ENCODE data around the gene PIGM. TPM values are rescaled to one million over a fixed set of nuclear protein-coding genes. Genes with fewer than 3 reads are reported as not detected.

The PIGM gene
- total RNA-seq, 1 donor from 2014 or later = 7.7 TPM

DNA sequence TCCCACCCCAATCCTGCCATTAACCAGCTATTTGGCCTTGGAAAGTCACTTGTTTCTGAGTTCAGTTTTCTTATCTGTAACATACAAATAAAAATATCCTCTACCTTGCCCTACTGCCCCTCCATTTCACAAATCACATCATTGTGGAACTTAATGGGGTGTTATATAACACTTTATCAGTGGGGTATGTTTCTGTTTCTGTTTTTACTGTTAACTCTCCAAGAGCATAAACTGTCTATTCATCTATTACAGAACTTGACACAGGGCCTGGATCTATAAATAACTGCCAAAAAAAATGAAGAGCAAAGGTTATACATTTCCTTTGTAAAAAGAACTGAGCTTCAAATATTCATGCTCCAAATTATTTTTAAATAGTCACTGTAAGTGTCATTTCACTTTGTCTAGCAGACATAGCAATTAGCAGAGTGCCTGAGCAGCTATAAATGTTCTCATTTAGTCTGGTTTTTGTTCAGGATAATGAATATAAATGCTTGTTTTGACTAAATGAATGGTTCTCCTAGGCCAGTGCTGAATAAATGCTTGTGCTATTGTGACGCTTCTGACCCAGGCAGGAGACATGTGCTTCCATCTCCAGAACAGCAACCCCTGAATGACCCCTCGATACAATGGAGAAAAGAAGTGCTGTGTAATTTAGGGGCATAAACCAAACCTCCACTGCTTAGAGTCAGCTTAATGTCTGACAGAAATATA is 7.4 kb downstream of the PIGM start:
- FAIRE-seq = no peak
- DNase-seq (ENCODE audit: low spot score in 2 of 2) = peak in 1 of 2 donors; percentile 33

DNA sequence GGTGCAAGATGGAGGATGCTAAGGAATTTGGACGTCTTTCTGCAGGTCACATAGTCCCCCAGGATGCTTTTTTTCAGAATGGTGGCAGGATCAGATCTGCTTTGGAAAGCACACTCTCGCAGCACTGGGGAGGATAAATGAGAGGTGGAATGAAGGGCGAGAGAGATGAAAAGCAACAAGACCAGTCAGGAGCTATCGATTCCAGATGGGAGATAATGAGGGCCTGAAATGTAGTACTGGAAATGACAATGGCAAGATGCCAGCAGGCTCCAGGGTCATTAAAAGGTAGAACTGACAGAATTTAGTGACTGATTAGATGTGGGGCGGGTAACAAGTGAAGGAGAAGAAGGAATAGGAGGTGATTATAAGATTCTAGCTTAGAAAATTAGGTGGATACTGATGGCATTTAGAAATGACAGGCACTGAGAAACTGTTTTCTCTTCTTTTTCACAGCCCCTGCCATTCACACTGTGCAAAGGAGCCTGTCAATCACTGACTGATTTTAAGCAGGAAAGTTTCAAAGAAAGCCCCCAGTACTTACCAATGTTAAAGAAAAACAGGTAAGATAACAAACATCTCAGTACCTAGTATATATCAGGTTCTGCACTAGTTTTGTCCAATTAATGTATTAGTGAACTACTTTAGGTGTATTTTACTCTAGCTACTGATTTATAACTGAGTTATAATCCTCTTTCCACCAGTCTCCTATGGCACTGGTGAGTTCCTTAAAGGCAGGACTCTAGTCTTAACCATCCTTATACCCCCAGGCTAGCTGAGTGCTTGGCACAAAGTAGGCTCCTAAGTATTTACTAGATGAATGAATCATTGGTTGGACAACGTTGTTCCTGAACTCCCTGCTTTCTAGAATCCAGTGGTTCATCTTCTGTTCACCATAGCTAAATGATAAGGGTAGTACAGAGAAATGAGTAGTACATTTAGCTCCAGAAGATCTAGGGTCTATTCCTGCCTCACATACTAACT is 9.2 kb downstream of the PIGM start:
- FAIRE-seq = no peak
- DNase-seq (ENCODE audit: low spot score in 2 of 2) = no peak

DNA sequence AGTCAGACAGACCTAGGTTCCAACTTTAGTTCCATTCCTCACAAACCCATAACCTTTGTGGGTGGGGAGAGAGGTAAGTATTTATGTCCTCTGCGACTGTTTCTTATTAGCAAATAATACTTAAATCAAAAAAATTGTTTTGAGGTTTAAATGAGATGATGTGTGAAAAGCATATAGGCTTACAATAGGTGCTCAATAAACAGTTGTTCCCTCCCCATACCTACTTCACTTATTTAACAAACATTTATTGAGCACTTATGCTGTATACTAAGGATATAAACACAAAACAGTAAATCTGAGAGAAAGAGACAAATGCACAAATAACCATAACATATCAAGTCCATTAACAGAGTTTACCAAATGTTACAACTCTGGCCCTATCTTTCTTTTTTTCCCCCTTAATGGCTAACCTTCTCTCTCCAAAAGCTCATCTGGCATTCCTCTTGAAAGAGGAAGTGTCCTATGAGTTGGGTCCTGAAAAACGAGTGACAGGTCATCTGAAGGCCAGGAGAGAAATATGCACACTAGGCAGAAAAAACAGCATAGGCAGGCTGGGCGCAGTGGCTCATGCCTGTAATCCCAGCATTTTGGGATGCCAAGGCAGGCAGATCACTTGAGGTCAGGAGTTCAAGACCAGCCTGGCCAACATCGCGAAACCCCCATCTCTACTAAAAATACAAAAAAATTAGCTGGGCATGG is 10.3 kb downstream of the PIGM start:
- no peak for FAIRE-seq
- DNase-seq (ENCODE audit: low spot score in 2 of 2) = no peak

DNA sequence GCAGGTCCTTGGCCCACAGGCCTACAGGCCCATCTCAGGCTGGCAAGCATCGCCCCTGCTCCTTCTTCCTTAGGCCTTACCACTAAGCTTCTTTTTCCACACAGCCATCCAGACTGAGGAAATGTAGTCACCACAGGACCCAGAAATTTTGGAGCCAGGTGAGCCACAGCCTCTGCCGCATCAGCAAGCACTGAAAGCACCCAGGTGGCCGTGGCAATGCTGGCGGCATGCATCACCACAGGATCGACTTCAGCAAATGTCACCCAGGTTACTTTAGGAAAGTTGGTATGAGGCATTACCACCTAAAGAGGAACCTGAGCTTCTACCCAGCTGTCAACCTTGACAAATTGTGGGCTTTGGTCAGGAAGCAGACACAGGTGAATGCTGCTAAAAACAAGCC is 11.6 kb downstream of the PIGM start:
- DNase-seq (ENCODE audit: low spot score in 2 of 2) (no peak), FAIRE-seq (no peak)

DNA sequence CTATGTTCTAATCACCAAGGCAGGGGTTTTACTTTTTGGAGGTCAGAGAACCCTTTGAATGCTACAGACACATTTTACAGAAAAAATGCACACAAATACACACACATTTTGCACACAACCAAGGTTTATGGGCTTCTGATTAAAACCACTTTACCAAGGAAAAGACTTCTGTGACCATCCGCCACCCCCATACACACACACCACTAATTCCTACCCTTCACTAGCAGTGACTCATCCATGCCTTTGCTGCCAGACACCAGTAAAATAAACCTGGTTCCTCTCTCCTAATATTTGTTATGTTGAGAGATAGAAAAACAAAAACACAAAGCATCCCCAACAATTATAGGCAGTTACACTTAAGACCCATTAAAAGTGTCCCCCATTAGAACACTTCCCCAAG is 12.9 kb downstream of the PIGM start:
- no peak for FAIRE-seq

DNA sequence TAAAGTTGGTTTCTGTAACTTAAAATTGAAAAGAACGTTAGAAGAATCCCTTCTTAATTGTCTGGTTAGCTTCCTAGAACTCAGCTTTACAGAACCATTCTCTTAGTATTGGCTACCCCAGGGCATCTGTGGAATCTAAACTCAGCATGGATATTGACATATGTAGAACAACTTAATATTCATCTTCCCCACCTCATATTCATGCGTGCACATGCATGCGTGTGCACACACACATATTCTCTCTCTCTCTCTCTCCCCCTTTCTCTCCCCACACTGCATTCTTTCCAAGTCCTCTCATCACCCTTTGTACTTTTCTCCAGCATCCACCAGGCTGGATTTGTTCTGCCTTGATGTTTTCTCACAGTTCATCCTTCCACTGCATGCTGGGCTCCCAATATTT is 13.4 kb downstream of the PIGM start:
- FAIRE-seq (no peak), DNase-seq (ENCODE audit: low spot score in 2 of 2) (no peak)

More for the DNA sequence above, 12.9 kb downstream of the PIGM start:
- no peak for DNase-seq (ENCODE audit: low spot score in 2 of 2)

DNA sequence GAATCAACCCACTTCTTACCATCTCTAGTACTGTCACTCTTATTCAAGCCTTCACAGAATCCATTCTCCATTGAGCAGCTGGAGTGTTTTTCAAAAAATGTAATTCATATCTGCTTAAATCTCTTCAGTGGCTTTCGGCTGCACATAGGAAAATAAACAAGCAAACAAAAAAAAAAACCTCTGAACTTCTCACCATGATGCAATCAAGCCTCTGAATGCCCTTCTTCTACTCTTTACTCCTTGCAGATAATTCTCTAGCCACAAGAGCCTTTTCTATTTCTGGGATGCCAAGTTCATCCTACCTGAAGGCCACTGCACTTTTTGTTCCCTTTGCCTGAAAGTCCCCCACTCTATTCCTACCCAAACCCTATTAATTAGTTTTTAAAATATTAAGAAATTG is 14.2 kb downstream of the PIGM start:
- FAIRE-seq = no peak

DNA sequence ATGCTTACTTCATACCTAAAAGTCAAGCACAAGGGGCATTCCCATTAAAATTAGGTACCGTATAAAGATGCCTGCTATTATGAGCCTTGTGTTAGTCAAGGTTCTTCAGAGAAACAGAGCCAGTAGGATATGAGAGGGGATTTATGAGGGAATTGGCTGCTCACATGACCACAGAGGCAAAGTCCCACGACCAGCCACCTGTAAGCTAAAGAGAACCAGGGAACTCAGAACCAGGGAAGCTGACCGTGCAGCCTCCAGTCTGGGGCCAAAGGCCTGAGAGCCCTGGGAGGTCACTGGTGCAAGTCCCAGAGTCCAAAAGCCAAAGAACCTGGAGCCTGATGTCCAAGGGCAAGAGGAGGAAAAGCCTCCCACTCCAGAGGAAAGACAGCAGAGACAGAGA is 20.0 kb downstream of the PIGM start:
- no peak for DNase-seq (ENCODE audit: low spot score in 2 of 2)
- no peak for FAIRE-seq

More for the DNA sequence above, 14.2 kb downstream of the PIGM start:
- DNase-seq (ENCODE audit: low spot score in 2 of 2) = no peak

DNA sequence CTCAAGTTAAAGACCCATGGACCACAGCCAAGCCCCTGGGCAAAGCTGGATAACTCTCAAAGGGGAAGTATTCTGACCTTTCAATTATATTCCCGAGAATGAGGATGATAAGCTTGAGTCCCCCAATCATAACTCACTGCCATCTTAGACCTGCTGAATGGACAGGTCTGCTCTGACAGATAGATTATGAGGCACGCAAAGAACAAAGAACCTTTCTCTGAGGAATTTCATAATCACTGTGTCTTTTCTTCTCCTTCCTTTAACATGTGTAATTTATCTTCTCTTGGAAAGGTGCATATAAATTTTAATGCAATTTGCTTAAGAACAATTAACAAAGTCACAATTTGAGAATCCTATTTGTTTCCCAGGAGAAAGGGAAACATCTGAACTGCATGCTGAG is 22.0 kb downstream of the PIGM start:
- FAIRE-seq (no peak), DNase-seq (ENCODE audit: low spot score in 2 of 2) (no peak)

DNA sequence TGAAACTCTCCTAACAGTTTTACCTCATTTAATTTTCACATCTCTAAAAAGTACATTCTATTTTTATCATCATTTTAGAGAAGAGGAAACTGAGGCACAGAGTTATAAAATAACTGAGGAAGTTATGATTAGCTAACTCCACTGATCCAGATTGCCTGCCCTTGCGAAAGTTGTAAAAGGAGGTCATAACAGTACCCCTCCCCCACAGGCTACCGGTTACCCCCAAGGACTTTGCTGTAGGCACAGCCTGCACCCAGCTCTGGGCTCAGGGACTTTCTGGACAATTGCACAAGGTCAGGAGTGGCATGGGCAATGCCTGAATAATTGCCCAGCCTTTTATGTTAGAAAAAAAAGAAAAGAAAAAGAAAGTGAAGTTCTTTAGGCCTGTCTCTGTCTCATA is 22.7 kb downstream of the PIGM start:
- FAIRE-seq = no peak
- no peak for DNase-seq (ENCODE audit: low spot score in 2 of 2)

DNA sequence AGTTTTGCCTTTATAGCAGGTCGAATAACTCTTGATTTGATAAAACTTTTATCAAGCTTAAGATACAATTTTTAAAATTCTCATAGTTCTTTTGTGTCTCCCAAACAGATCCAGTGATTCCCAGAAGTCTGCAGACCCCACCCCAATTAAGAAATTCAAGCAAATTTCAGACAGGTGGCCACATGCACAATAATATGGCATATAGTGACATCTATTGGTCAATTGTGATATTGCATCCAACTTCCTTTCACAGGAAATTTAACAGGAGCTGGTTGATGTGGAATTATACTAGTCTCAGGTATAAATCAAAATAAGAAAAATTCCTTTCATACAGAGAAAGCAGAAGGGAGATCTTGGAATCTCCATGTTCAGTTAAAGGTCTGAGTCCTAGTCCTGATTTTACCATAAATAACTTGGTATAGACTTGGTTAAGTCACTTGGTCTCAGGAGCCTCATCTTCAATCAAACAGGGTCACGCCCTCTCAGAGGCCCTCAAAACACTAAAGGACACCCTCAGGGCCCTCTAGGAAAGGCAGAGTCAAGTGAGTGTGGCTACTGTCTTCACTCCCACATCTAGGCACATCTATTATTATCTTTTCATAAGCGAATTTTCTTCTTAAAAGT is 24.1 kb downstream of the PIGM start:
- FAIRE-seq = peak; percentile 47
- peak in 1 of 2 donors; percentile 21 for DNase-seq (ENCODE audit: low spot score in 2 of 2)

DNA sequence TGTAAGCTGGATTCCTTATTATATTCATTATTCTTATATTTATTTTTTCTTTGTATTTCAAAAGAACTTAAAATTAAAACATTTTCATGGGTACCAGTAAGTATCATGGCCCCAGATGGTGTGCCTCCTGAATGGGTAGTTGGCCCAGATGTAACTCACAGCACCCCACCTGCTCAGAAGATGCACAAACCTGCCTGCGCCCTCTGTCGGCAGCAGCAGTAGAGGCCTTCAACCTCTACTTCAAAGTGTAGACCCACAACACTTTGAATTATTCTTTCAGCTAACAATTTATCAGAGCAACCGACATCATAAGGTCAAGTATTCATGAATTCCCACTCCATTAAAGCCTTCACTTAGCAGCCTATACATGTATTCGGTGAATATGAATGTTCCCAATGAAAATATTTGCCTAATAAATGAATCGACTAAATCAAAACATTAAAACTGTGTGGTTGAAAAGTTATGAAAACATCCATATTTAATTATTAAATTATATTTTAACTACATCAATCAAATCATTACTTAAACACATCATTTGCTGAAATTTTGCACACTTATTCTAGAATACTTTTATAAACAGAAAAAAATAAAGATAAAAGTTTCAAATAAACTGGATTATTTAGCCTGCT is 25.4 kb downstream of the PIGM start:
- FAIRE-seq = peak; percentile 55

DNA sequence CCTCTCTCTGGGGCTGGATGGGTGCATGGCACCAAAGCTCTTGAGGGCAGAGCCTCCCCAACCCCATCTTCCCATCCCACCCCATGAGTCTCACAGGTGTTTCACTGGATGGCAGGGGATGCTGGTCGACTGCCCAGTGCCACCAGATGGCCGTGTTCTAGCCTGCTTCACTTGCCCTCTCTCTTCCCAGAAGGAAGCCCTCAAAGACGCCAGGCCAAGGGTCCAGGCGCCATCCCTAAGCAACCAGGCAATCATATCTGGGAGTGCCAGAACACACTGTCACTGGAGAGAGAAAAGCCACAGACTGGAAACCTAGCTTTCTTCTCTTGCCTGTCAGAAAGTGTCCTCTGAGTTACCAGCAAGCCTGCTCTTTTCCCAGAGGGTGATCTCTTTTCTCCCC is 26.7 kb downstream of the PIGM start:
- no peak for DNase-seq (ENCODE audit: low spot score in 2 of 2)

More for the DNA sequence above, 25.4 kb downstream of the PIGM start:
- DNase-seq (ENCODE audit: low spot score in 2 of 2) = peak in 1 of 2 donors; percentile 27

DNA sequence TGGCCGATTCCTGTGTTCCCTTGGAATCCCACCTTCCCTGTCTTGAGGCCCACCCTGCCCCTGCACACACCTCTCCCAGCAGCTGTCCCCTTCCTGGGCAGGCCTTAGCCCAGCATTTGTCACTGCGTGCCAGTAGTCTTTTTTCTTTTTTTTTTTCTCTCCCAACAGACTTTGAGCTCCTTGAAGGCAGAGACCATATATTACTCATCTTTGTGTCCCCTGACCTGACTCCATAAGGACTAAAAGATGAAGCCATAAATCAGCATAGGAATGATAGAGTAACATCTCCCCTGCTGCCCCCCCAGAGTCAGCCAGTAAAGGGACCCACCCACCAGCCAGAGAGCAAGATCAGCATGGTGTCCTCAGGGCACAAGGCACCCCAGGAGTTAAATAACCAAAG is 27.4 kb downstream of the PIGM start:
- DNase-seq (ENCODE audit: low spot score in 2 of 2) (no peak), FAIRE-seq (no peak)

More for the DNA sequence above, 26.7 kb downstream of the PIGM start:
- no peak for FAIRE-seq

DNA sequence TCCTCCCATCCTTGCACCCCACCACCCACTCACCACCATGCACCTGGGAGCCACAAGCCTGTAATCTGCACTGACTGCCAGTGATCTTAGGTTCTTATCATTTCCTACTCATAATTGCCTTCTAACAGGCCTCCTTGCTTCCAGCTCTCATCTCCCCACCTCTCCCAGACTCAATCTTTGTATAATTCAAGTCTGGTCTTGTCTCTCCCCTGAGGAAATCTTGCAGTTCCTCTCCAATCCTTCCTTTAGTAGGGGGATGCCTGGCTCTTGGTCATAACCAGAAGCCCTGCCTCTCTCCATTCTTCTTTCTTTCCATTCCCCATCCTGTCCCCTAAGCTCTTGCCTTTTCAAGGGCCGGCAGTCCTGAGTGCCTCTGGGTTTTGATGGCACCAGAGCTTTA is 27.8 kb downstream of the PIGM start:
- DNase-seq (ENCODE audit: low spot score in 2 of 2) = no peak
- FAIRE-seq = no peak

DNA sequence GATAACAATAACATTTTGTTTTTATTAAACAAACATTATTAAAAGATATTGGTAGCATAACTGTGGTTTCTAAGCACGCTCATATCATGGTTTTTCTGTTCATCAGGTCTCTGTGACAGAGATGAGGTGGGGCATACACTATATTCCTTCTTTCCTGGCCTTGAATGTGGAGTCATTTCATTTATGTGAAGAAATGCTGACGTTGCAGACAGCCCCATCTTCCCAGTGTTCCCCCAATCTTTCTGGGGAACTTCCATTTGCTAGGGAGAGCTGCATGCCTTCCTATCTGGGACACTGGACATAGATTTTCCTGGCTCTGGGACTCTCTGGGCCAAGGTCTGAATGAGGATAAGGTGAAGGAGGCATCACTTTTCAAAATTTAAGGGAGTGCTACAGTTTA is 30.4 kb downstream of the PIGM start:
- DNase-seq (ENCODE audit: low spot score in 2 of 2) (no peak), FAIRE-seq (no peak)

DNA sequence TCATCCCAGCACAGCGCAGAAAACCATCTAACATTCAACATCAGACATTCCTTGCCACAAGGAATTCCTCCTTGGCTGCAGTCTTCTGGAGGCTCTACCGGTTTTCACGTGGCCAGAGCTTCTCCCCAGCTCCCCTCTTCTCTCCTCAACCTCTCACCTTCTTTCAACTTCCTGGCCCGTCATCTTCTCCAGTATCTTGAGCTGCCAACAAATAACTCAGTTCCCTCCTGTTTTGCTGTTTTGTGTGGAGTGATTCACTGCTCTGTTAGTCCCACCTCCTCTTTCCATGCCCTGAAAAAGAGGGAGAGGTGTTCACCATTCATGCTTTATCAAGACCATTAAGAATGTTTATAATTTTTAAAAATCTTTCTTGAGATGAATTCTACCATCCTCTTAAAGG is 32.6 kb downstream of the PIGM start:
- DNase-seq (ENCODE audit: low spot score in 2 of 2) (no peak), FAIRE-seq (no peak)

DNA sequence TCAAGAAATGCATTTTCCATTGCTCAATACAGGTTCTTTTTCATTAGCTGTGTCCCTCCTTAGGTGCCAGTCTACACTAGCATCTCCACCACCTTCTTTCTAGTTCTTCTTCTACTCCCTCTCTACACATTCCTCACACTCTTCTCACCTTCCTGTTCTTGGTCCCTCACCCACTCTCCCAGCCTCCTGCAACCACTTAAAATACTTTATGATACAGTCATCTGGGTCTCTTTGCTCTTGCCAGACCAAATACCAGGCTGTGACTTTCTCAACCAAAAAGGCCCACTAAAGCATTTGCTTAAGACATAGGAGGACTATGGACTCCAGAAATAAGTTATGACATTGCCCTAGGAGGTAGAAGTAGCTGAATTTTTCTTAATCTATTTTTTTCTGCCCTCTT is 35.1 kb downstream of the PIGM start:
- FAIRE-seq = no peak

DNA sequence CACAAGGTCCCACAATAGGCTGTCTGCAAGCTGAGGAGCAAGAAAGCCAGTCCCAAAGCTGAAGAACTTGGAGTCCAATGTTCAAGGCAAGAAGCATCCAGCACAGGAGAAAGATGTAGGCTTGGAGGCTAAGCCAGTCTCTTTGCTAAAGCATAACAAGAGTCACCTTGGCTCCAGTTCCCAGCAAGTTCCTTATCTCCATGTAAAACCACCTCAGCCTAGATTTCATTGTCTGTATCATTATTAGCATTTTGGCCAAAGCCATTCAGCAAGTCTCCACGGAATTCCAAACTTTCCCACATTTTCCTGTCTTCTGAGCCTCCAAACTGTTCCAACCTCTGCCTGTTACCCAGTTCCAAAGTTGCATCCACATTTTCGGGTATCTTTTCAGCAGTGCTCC is 36.9 kb downstream of the PIGM start:
- no peak for FAIRE-seq
- DNase-seq (ENCODE audit: low spot score in 2 of 2) = no peak

More for the DNA sequence above, 35.1 kb downstream of the PIGM start:
- no peak for DNase-seq (ENCODE audit: low spot score in 2 of 2)

DNA sequence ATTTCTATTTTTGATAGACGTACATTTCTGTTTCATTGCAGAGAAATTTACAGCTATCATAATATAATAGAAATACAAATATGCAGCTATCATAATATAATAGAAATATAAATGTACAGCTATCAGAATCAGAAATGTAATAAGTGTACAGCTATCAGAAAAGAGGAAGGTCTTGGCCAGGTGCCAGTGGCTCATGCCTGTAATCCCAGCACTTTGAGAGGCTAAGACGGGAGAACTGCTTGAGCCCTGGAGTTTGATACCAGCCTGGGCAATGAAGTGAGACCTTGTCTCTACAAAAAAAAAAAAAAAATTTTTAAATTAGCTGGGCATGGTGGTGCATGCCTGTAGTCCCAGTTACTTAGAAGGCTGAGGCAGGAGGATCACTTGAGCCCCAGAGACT is 37.9 kb downstream of the PIGM start:
- DNase-seq (ENCODE audit: low spot score in 2 of 2) (no peak), FAIRE-seq (no peak)
